Mesendoderm (in vitro differentiated cells): ENCODE measurements around the gene CCL13.

Experiments used
- DNase-seq: peaks from one replicate; pipeline ENCODE4 v3.0.0; 2013
- H2AK5ac ChIP-seq: 2 replicates; pipeline ENCODE4 v1.6.1; 2013; ENCODE audit warnings: low read length, inconsistent platforms
- H2BK120ac ChIP-seq: 2 replicates; pipeline ENCODE4 v1.6.1; 2013; ENCODE audit warnings: low read depth, mild to moderate bottlenecking, low read length, moderate library complexity, mixed read lengths
- H2BK15ac ChIP-seq: replicated peaks from 2 replicates; pipeline ENCODE4 v1.6.1; 2013; ENCODE audit warnings: low read depth, mild to moderate bottlenecking, moderate library complexity
- H2BK5ac ChIP-seq: 2 replicates; pipeline ENCODE4 v1.6.1; 2013; ENCODE audit warnings: low read length, inconsistent platforms
- H3K18ac ChIP-seq: 2 replicates; pipeline ENCODE4 v1.6.1; 2013; ENCODE audit warnings: mild to moderate bottlenecking, low read length, mixed read lengths
- H3K23ac ChIP-seq: one replicate; pipeline ENCODE4 v1.6.1; 2013; ENCODE audit warnings: low read length
- H3K27ac ChIP-seq: 2 replicates; pipeline ENCODE4 v1.5.1; 2013; ENCODE audit warnings: low read depth, mild to moderate bottlenecking, inconsistent platforms, low read length, moderate library complexity
- H3K27me3 ChIP-seq: 2 replicates; pipeline ENCODE4 v1.6.1; 2013; ENCODE audit warnings: low read length, control low read depth, mild to moderate bottlenecking, inconsistent platforms; ENCODE audit not compliant: insufficient read depth, poor library complexity
- H3K36me3 ChIP-seq: 2 replicates; pipeline ENCODE4 v1.6.1; 2013; ENCODE audit warnings: low read length, inconsistent platforms; ENCODE audit not compliant: control insufficient read depth, insufficient read depth
- H3K4ac ChIP-seq: one replicate; pipeline ENCODE4 v1.6.1; 2013; ENCODE audit warnings: low read depth, mild to moderate bottlenecking, low read length, moderate library complexity
- H3K4me1 ChIP-seq: 2 replicates; pipeline ENCODE4 v1.6.1; 2013; ENCODE audit warnings: low read depth, low read length, inconsistent platforms; ENCODE audit not compliant: control insufficient read depth
- H3K4me2 ChIP-seq: 2 replicates; pipeline ENCODE4 v1.6.1; 2013; ENCODE audit warnings: low read length
- H3K4me3 ChIP-seq: 2 replicates; pipeline ENCODE4 v1.5.1; 2013; ENCODE audit warnings: mild to moderate bottlenecking, low read length
- H3K56ac ChIP-seq: one replicate; pipeline ENCODE4 v1.6.1; 2013; ENCODE audit warnings: low read length
- H3K79me1 ChIP-seq: 2 replicates; pipeline ENCODE4 v1.6.1; 2013; ENCODE audit warnings: low read length, inconsistent platforms
- H3K79me2 ChIP-seq: 2 replicates; pipeline ENCODE4 v1.6.1; 2013; ENCODE audit warnings: mild to moderate bottlenecking, low read length; ENCODE audit not compliant: control insufficient read depth, insufficient read depth
- H3K9ac ChIP-seq: 2 replicates; pipeline ENCODE4 v1.6.1; 2013; ENCODE audit warnings: low read length, inconsistent platforms
- H4K5ac ChIP-seq: one replicate; pipeline ENCODE4 v1.6.1; 2013; ENCODE audit warnings: low read length
- H4K8ac ChIP-seq: one replicate; pipeline ENCODE4 v1.6.1; 2013; ENCODE audit warnings: low read depth, mild to moderate bottlenecking, control low read depth, low read length, moderate library complexity
- WGBS: extraction: QIAGEN DNeasy Blood & Tissue Kit; methylation state at CpG from one replicate; pipeline ENCODE4 v1.1.7; 2013; ENCODE audit warnings: low lambda C conversion rate, missing lambda C conversion rate; ENCODE audit not compliant: insufficient coverage; ENCODE audit errors: extremely low coverage; 5-methylcytosine and 5-hydroxymethylcytosine counted together

The CCL13 gene

GRCh38 chr17:34364751-34365150 lies 8.5 kb downstream of the CCL13 start:
- no peak overlapping the region for H3K18ac ChIP-seq
- H4K5ac ChIP-seq, result no peak overlapping the region
- H2BK120ac ChIP-seq, result no peak overlapping the region
- no peak for DNase-seq
- no peak overlapping the region for H4K8ac ChIP-seq
- peaks cover 2% of the 10 kb centered on the region for H3K4me1 ChIP-seq
- no peak overlapping the region for H3K27ac ChIP-seq
- H2BK15ac ChIP-seq, result no peak overlapping the region
- no peaks in the 10 kb centered on the region for H3K79me1 ChIP-seq
- H2BK5ac ChIP-seq, result no peak overlapping the region
- H3K9ac ChIP-seq, result no peak overlapping the region
- H2AK5ac ChIP-seq, result no peak overlapping the region
- no peak overlapping the region for H3K4me2 ChIP-seq
- H3K56ac ChIP-seq, result no peak overlapping the region
- H3K23ac ChIP-seq, result no peak overlapping the region
- no peaks in the 10 kb centered on the region for H3K79me2 ChIP-seq
- no peak overlapping the region for H3K4ac ChIP-seq
- no CpG with 5 or more reads among the region's 2 CpGs for WGBS
- H3K4me3 ChIP-seq, result no peak overlapping the region
- no peaks in the 10 kb centered on the region for H3K36me3 ChIP-seq
- no peaks in the 10 kb centered on the region for H3K27me3 ChIP-seq

- H3K4me3 ChIP-seq, result no peak overlapping the region
- H3K27ac ChIP-seq, result no peak overlapping the region
- no peak overlapping the region for H3K18ac ChIP-seq
- H3K36me3 ChIP-seq, result no peaks in the 10 kb centered on the region
- peaks cover 2% of the 10 kb centered on the region for H3K4me1 ChIP-seq
- no peaks in the 10 kb centered on the region for H3K79me1 ChIP-seq
- no peak overlapping the region for H2BK120ac ChIP-seq
- no peak overlapping the region for H2BK5ac ChIP-seq
- no peak overlapping the region for H3K4me2 ChIP-seq
- H3K56ac ChIP-seq, result no peak overlapping the region
- H3K27me3 ChIP-seq, result no peaks in the 10 kb centered on the region
- H3K79me2 ChIP-seq, result no peaks in the 10 kb centered on the region
- no peak overlapping the region for H3K4ac ChIP-seq
- DNase-seq, result no peak
- WGBS, result no CpG with 5 or more reads among the region's 2 CpGs
- H4K5ac ChIP-seq, result no peak overlapping the region
- no peak overlapping the region for H4K8ac ChIP-seq
- H2AK5ac ChIP-seq, result no peak overlapping the region
- no peak overlapping the region for H3K9ac ChIP-seq
- H2BK15ac ChIP-seq, result no peak overlapping the region
- no peak overlapping the region for H3K23ac ChIP-seq
These were observed 9.1 kb downstream of the CCL13 start for GRCh38 chr17:34365340-34365739.

GRCh38 chr17:34366010-34366409 lies 9.7 kb downstream of the CCL13 start:
- Histone ChIP-seq H2BK120ac (no peak overlapping the region), H4K5ac (no peak overlapping the region), H3K4me2 (no peak overlapping the region), H3K56ac (no peak overlapping the region), H3K4me1 (peaks cover 2% of the 10 kb centered on the region), H2BK5ac (no peak overlapping the region), H4K8ac (no peak overlapping the region), H3K23ac (no peak overlapping the region), H3K9ac (no peak overlapping the region), H3K18ac (no peak overlapping the region), H3K79me1 (no peaks in the 10 kb centered on the region), H3K36me3 (no peaks in the 10 kb centered on the region), H3K27me3 (no peaks in the 10 kb centered on the region), H3K4me3 (no peak overlapping the region), H3K4ac (no peak overlapping the region), H3K27ac (no peak overlapping the region), H2AK5ac (no peak overlapping the region), H3K79me2 (no peaks in the 10 kb centered on the region), H2BK15ac (no peak overlapping the region)
- no peak for DNase-seq
- WGBS, result no CpG with 5 or more reads among the region's 1 CpG

- H4K8ac ChIP-seq, result no peak overlapping the region
- no peak overlapping the region for H3K9ac ChIP-seq
- peaks cover 2% of the 10 kb centered on the region for H3K4me1 ChIP-seq
- H3K27me3 ChIP-seq, result no peaks in the 10 kb centered on the region
- no peak overlapping the region for H2AK5ac ChIP-seq
- H3K36me3 ChIP-seq, result no peaks in the 10 kb centered on the region
- no peak overlapping the region for H3K4me2 ChIP-seq
- DNase-seq, result no peak
- no peak overlapping the region for H3K23ac ChIP-seq
- no peak overlapping the region for H2BK120ac ChIP-seq
- no peak overlapping the region for H3K56ac ChIP-seq
- no peak overlapping the region for H2BK5ac ChIP-seq
- H3K27ac ChIP-seq, result no peak overlapping the region
- no peak overlapping the region for H3K4me3 ChIP-seq
- no peak overlapping the region for H4K5ac ChIP-seq
- H3K4ac ChIP-seq, result no peak overlapping the region
- no peak overlapping the region for H3K18ac ChIP-seq
- no peak overlapping the region for H2BK15ac ChIP-seq
- no peaks in the 10 kb centered on the region for H3K79me1 ChIP-seq
- H3K79me2 ChIP-seq, result no peaks in the 10 kb centered on the region
- no CpG with 5 or more reads among the region's 4 CpGs for WGBS
These were observed 10.3 kb downstream of the CCL13 start for GRCh38 chr17:34366529-34367107.

GRCh38 chr17:34367486-34368195 lies 11.4 kb downstream of the CCL13 start:
- H2AK5ac ChIP-seq, result no peak overlapping the region
- H3K9ac ChIP-seq, result no peak overlapping the region
- H3K18ac ChIP-seq, result no peak overlapping the region
- WGBS, result no CpG with 5 or more reads among the region's 9 CpGs
- no peak overlapping the region for H3K4me2 ChIP-seq
- H2BK5ac ChIP-seq, result no peak overlapping the region
- H3K4ac ChIP-seq, result no peak overlapping the region
- H3K4me1 ChIP-seq, result peaks cover 2% of the 10 kb centered on the region
- H3K27ac ChIP-seq, result no peak overlapping the region
- no peak overlapping the region for H3K23ac ChIP-seq
- H3K27me3 ChIP-seq, result no peaks in the 10 kb centered on the region
- no peaks in the 10 kb centered on the region for H3K79me1 ChIP-seq
- H2BK120ac ChIP-seq, result no peak overlapping the region
- no peak overlapping the region for H4K8ac ChIP-seq
- H3K36me3 ChIP-seq, result no peaks in the 10 kb centered on the region
- no peaks in the 10 kb centered on the region for H3K79me2 ChIP-seq
- H2BK15ac ChIP-seq, result no peak overlapping the region
- no peak overlapping the region for H3K4me3 ChIP-seq
- no peak overlapping the region for H4K5ac ChIP-seq
- DNase-seq, result no peak
- no peak overlapping the region for H3K56ac ChIP-seq
